IMR-90 (cell line): ENCODE results near the gene SLC43A2. TPM values are rescaled to one million over a fixed set of nuclear protein-coding genes. Genes with fewer than 3 reads are reported as not detected.

Source experiments
- ELK1 ChIP-seq: fragments of 150-350 bp; IDR thresholded peaks from 2 replicates; pipeline ENCODE4 v1.6.1; 2016; ENCODE audit warnings: low read depth, mild to moderate bottlenecking, low read length, moderate library complexity, borderline replicate concordance
- polyA plus RNA-seq, 3 experiments: library from polyadenylated mRNA; depleted of rRNA; stranded (reverse); fragments of >200 nt; gene quantifications; 2 replicates each; pipeline ENCODE4 v1.2.3, GENCODE V29; 2012; ENCODE audit warnings: low replicate concordance in 1 of 3
- total RNA-seq: library from RNA; depleted of rRNA; stranded (reverse); fragments of >200 nt; gene quantifications from 2 replicates; pipeline ENCODE4 v1.2.3, GENCODE V29; 2012

SLC43A2 gene
- total and polyA plus RNA-seq, 2 of the 4 experiments (the other 2 are of a cell fraction), result 3.8 to 9.0 TPM

GRCh38 chr17:1648963-1649843 lies 20.6 kb upstream of the SLC43A2 start (continued):
- no peak for TF ChIP-seq ELK1
